NK-92 treated with Interleukin-12 subunit alpha and Interleukin-12 subunit beta, amount 100 ng/mL, for 24 hours (cell line): ENCODE measurements around the gene PRCD.
"Not testable (repeated sequence)": the region's sequence is repeated elsewhere in the genome, so short reads cannot be mapped to it uniquely, and the experiment has no call there.

Experiments used
- DNase-seq: peaks from one replicate; lab custom pipeline; 2025; lab: John Stamatoyannopoulos, UW

The PRCD gene

GRCh38 chr17:76527430-76528111, 12.3 kb upstream of the PRCD start:
- no peak for DNase-seq

- DNase-seq = no peak
Observed at GRCh38 chr17:76528156-76528527, 11.7 kb upstream of the PRCD start.

DNA sequence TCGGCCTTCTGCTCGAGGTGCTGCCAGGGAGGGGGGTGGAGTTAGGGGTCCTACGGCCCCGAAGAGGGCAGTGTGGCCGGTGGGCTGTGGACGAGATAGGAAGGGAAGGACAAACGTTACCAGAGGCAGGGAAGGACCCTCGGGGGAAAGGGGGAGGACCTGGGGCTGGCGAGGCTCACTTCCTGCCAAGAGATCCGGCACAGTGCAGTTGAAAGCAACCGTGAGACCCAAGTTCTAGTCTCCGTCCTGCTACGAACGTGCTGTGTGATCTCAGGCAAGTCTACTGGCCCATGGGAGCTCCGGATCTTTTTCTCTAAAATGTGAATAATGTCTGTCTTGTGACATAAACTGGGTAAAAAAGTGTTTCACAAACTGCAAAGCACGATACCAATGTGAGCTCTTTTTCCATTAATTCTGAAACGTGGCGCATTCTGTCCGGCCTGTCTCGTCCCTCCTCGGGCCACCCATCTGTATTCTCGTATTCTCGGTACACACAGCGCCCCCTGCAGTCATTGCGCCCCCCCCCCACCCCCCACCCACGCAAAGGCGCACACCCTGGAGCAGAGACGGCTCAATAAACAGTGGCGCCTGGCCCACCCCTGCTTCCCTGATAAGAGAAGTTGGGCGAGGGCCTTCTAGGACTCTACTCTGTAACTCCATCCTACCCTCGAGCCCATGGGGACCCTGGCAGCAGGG, 11.2 kb upstream of the PRCD start:
- no peak for DNase-seq

- no peak for DNase-seq
Observed at GRCh38 chr17:76529224-76530094, 10.4 kb upstream of the PRCD start.

DNA sequence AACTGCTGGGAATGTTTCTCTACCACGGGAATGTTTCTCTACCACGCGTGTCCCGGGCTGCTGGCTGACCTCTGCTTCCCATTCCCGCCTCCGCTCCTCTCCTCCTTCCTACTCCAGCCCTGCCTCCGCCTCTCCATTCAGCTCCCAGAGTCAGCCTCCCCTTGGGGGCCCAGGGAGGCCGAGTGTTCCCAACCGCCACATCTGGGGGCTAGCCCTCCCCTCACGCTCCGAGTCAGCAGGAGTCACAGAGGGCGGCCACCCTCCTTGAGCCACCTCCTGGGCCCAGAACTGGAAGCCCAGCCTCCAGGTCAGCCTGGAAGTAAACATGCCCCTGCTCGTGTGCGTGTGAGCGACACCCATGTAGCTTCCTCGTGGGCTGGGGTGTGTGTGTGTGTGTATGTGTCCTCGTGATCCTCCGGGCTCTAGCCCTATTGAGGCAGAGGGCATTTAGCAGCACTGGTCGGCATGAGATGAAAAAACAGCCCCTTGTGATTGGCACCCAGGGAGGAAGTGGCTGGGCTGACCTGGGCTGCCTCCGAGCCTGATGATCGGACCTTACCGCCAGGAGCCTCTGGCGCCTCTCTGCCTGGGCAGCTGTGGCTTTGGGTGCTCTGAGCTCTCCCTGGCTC, 9.6 kb upstream of the PRCD start:
- no peak for DNase-seq

- DNase-seq = no peak
Observed at GRCh38 chr17:76530811-76531485, 8.9 kb upstream of the PRCD start.

DNA sequence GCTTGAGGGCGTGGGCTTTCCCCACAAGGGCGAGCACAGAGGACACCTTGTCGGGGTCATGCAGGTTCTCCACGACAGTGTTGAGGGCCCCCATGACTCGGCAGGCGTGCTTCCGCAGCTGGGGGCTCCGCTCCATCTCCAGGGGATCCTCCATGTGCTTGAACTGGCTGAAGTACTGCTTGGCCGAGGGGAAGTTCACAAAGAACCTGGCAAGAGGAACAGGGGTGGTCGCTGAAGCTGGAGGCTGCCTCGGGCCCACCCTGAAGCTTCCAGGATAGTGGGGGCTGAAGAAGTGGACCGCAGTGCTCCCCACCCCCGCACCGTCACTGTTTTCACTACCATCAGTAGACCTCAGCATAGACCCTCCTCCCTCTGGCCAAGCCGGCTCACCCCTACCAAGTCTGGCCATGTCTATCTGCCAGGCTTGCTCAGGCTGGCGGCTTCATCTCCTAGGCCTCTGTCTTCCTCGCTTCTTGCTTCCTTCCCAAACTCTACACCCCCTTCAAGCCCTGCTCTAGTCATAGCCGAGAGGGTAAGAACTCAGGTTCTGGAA, 8.3 kb upstream of the PRCD start:
- no peak for DNase-seq

DNA sequence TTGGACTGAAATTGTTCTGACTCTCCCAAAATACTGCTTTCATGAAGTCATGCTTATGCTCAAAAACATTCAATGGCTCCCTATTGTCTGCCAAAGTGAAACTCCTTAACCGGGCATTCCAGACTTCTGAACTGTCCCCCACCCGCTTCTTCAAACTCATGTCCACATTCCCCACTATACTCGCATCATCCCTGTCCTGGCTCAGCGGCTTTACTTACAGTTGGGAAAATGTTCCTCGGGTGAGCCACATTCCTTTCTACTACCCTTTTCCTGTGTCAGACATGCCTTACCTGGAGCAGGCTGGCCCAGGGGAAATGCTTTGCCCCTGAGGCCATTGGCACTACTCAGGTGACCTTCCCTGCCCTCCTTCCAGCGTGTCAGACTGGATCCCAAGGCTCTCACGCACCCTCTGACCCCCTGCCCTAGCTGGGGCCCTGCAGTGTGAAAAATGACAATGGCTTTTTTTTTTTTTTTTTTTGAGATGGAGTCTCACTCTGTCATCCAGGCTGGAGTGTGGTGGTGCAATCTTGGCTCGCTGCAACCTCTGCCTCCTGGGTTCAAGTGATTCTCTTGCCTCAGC, 7.7 kb upstream of the PRCD start:
- DNase-seq = no peak

DNA sequence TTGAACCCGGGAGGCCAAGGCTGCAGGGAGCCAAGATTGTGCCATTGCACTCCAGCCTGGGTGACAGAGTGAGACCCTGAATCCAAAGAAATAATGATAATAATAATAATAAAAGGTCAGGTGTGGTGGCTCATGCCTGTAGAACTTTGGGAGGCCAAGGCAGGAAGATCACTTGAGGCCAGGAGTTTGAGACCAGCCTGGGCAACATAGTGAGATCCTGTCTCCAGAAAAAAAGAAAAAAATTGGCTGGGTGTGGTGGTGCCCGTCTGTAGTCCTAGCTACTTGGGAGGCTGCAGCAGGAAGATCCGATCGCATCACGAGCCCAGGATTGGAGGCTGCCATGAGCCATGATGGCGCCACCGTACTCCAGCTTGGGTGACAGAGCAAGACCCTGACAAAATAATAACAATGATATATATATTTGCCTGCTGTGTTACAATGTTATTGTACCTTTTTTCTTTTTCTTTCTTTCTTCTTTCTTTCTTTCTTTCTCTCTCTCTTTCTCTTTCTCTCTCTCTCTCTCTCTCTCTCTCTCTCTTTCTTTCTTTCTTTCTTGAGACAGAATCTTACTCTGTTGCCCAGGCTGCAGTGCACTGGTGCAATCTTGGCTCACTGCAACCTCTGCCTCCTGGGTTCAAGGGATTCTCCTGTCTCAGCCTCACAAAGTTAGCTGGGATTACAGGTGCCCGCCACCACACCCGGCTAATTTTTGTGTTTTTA, 6.0 kb upstream of the PRCD start:
- DNase-seq = not testable (repeated sequence)

DNA sequence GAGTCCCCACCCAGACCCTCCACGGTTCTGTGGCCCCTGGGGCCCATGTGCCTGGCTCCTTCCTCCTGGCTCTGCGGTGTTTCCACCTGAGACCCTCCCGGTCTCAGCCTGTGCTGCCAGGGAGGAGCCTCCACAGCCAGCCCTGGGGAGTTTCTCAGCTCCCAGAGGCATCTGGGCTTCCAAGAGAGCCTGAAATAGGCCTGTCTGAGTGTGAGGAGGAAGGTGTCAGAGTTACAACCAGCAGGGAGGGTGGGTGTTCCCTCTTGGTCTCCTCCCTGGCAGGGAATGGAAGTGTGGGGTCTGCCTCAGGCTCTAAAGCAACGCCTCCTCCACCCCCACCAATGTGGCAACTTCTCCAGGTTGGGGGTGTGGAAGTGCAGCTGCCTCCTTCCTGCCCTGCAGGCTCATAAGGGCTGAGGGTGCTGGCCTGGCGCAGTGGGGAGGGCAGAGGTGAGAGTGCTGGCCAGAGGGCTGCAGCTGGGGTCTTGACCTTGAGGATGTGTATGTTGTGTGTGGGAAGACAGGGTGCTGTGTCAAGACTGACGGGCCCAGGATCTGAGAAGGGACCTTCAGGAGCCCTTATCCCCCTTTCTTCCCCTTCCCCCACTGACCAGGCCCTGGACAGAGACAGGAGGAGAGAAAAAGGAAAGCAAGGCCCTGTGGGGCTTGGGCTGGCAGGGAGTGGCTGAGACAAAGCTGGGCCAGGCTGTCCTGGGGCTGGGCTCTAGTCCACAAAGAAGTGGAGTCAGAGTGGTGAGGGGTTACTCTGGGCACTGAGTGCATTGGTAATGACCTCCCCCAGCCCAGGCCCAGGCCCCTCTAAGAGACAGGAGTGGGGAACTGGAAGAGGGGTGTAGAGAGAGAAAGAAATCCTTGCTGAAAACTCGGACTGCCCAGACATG, 4.8 kb upstream of the PRCD start:
- DNase-seq = no peak

GRCh38 chr17:76535788-76536510, 3.9 kb upstream of the PRCD start:
- no peak for DNase-seq

- DNase-seq = no peak
Observed at GRCh38 chr17:76536511-76537287, 3.1 kb upstream of the PRCD start.

GRCh38 chr17:76537288-76537577, 2.6 kb upstream of the PRCD start:
- no peak for DNase-seq

- DNase-seq = no peak
Observed at GRCh38 chr17:76537578-76538280, 2.1 kb upstream of the PRCD start, which contains the start of gene CYGB. TSS of gene CYGB (minus strand) at chr17:76537709. CDS start at chr17:76537542, 167 bp downstream.

- no peak for DNase-seq
Observed at GRCh38 chr17:76538281-76538931, 1.4 kb upstream of the PRCD start.

- DNase-seq = no peak
Observed at GRCh38 chr17:76538941-76539570, 788 bp upstream of the PRCD start.
